K562 (cell line): ENCODE results near the gene BBOX1. TPM values are rescaled to one million over a fixed set of nuclear protein-coding genes. Genes with fewer than 3 reads are reported as not detected.

Experiments
- ATAC-seq: fragments of 200-7000 bp; cut with Tn5 transposase; 3 replicates; pipeline ENCODE4 v1.9.1; 2020; ENCODE audit warnings: moderate library complexity
- BruUV-seq: library from RNA; stranded (reverse); fragments of 400-500 nt; replicated peaks from 2 replicates; lab custom pipeline; 2021; lab: Mats Ljungman, UMichigan
- CTCF ChIA-PET: fragments of 300-600 bp; formaldehyde crosslinking; extraction: SDS; loops from one replicate; lab custom pipeline; 2021; ENCODE audit warnings: low intra/inter-chr PET ratio; lab: Yijun Ruan, JAX
- POLR2A ChIA-PET: fragments of 300-600, 350-650 bp; sonication (Branson Sonifier 250); formaldehyde crosslinking; extraction: SDS; loops from one replicate; lab custom pipeline; 2021; ENCODE audit warnings: antibody characterized with exemption, inconsistent platforms; lab: Yijun Ruan, JAX
- DNase-seq, 4 experiments: peaks; one replicate each; pipeline versions ENCODE4 v3.0.0 to v3.0.0-alpha.2; 2011 to 2018; ENCODE audit warnings: low spot score in 3 of 4, mixed read lengths in 3 of 4; ENCODE audit errors: extremely low read depth in 1 of 4
- FAIRE-seq: peaks from 2 replicates; lab custom pipeline; 2011; peaks lifted over from hg19 to GRCh38; lab: Jason Lieb, UNC
- H2AFZ ChIP-seq: 2 replicates; pipeline ENCODE4 v1.6.0; 2011; ENCODE audit warnings: low read depth, low read length, control low read depth, inconsistent platforms
- H3K27ac ChIP-seq: fragments of 200-600 bp; 3 replicates; pipeline ENCODE4 v1.8.0; 2011; ENCODE audit warnings: low read depth, mild to moderate bottlenecking, control low read depth, inconsistent platforms, low read length, moderate library complexity, mixed read lengths; ENCODE audit errors: extremely low read depth
- H3K27me3 ChIP-seq, 2 experiments: fragments of 300-600 bp in 1 of 2; 2 replicates in 1 of 2; 3 replicates in 1 of 2; pipeline versions ENCODE4 v1.6.0 to v1.8.0; 2011; ENCODE audit warnings: inconsistent platforms in 2 of 2, low read length in 2 of 2, mild to moderate bottlenecking in 1 of 2, mixed read lengths in 1 of 2, moderate library complexity in 1 of 2; ENCODE audit not compliant: control insufficient read depth in 2 of 2, insufficient read depth in 2 of 2
- H3K36me3 ChIP-seq: fragments of 300-600 bp; 3 replicates; pipeline ENCODE4 v1.8.0; 2011; ENCODE audit warnings: mild to moderate bottlenecking, low read length, inconsistent platforms; ENCODE audit not compliant: control insufficient read depth, insufficient read depth
- H3K4me1 ChIP-seq, 2 experiments: fragments of 200-600 bp in 1 of 2; replicated peaks in 1 of 2; 2 replicates in 1 of 2; 3 replicates in 1 of 2; pipeline versions ENCODE4 v1.5.1 to v1.8.0; 2011; ENCODE audit warnings: inconsistent platforms in 2 of 2, low read length in 2 of 2, mild to moderate bottlenecking in 1 of 2, mixed read lengths in 1 of 2, moderate library complexity in 1 of 2; ENCODE audit not compliant: control insufficient read depth in 2 of 2, insufficient read depth in 2 of 2
- H3K4me2 ChIP-seq: 2 replicates; pipeline ENCODE4 v1.6.1; 2011; ENCODE audit warnings: low read length, control low read depth, inconsistent platforms, mixed read lengths; ENCODE audit not compliant: insufficient read depth
- H3K4me3 ChIP-seq: fragments of 200-600 bp; sonication (generic), shearing (Covaris generic); 2 replicates; pipeline ENCODE4 v1.5.1; 2016; ENCODE audit warnings: control low read depth, inconsistent platforms
- H3K79me2 ChIP-seq: fragments of 200-600 bp; 3 replicates; pipeline ENCODE4 v1.8.0; 2011; ENCODE audit warnings: low read length, inconsistent platforms; ENCODE audit not compliant: control insufficient read depth, insufficient read depth
- H3K9ac ChIP-seq, 2 experiments: 2 replicates each; pipeline versions ENCODE4 v1.6.0 to v1.6.1; 2011; ENCODE audit warnings: low read depth in 2 of 2, low read length in 2 of 2, control low read depth in 1 of 2, inconsistent platforms in 1 of 2, mild to moderate bottlenecking in 1 of 2, mixed read lengths in 1 of 2; ENCODE audit not compliant: insufficient read depth in 1 of 2
- H3K9me1 ChIP-seq: one replicate; pipeline ENCODE4 v1.6.0; 2011; ENCODE audit warnings: inconsistent platforms, mild to moderate bottlenecking, low read length, moderate library complexity; ENCODE audit not compliant: control insufficient read depth, insufficient read depth
- H3K9me3 ChIP-seq: replicated peaks from 2 replicates; pipeline ENCODE4 v1.5.1; 2011; ENCODE audit warnings: low read depth, low read length, inconsistent platforms; ENCODE audit not compliant: control insufficient read depth, insufficient read depth
- H4K20me1 ChIP-seq: replicated peaks from 2 replicates; pipeline ENCODE4 v1.6.1; 2011; ENCODE audit warnings: low read length, inconsistent platforms, mixed read lengths; ENCODE audit not compliant: control insufficient read depth, insufficient read depth
- BRD9 ChIP-seq: fragments of 450-650 bp; IDR thresholded peaks from 2 replicates; pipeline ENCODE4 v1.6.1; 2018; ENCODE audit warnings: low read depth; ENCODE audit not compliant: partially characterized antibody
- HSF4 ChIP-seq: fragments of 250-450 bp; sonication (Bioruptor Pico); IDR thresholded peaks from 2 replicates; pipeline ENCODE4 v2.1.2; 2022; ENCODE audit warnings: mild to moderate bottlenecking, moderate library complexity, borderline replicate concordance
- TRIM24 ChIP-seq, 2 experiments: fragments of 450-650 bp; IDR thresholded peaks; 2 replicates each; pipeline ENCODE4 v1.6.1; 2016
- in situ Hi-C: fragments of 300-500 bp; cut with MboI; formaldehyde crosslinking; loops from 4 replicates; pipeline ENCODE4 v1.15.0; 2018; ENCODE audit warnings: inconsistent platforms, mixed read lengths
- intact Hi-C: fragments of 100-400 bp; cut with micrococcal nuclease; formaldehyde crosslinking; loops from 2 replicates; pipeline ENCODE4 v1.14.2; 2022
- polyA plus RNA-seq, 8 experiments: library from polyadenylated mRNA; depleted of rRNA in 4 of 8; stranded (reverse) in 5 of 8; unstranded in 3 of 8; fragments of >200 nt; fragmentation: Nextera tagmentation in 2 of 8; fragmentation: Illumina TruSeq in 1 of 8; extraction: Ambion mirVana in 2 of 8; extraction: Trizol in 1 of 8; gene quantifications; 2 replicates each; pipeline versions ENCODE4 v1.2.1 to v1.2.3, GENCODE V29; 2011 to 2014; ENCODE audit warnings: inconsistent platforms in 1 of 8, missing spikeins in 1 of 8
- total RNA-seq, 7 experiments: library from RNA; depleted of rRNA in 6 of 7; stranded (reverse); fragments of >200 nt in 6 of 7; fragmentation: Illumina TruSeq in 2 of 7; extraction: Trizol in 2 of 7; gene quantifications; 2 replicates each; pipeline versions ENCODE4 v1.2.1 to v1.2.3, GENCODE V29; 2011 to 2021; ENCODE audit warnings: low replicate concordance in 1 of 7
- TF ChIP-seq, protein P1 (sequence below): fragments of 250-450 bp; sonication (Bioruptor Pico); IDR thresholded peaks from 2 replicates; pipeline ENCODE4 v1.8.0; 2021; ENCODE audit warnings: borderline replicate concordance, mild to moderate bottlenecking, moderate library complexity; ENCODE audit not compliant: poor library complexity, severe bottlenecking
- TF ChIP-seq, protein P2 (sequence below): sonication (generic); formaldehyde crosslinking; IDR thresholded peaks from 2 replicates; pipeline ENCODE4 v1.8.0; 2022; ENCODE audit warnings: mild to moderate bottlenecking, missing genetic modification reagents, borderline replicate concordance
- TF ChIP-seq, protein P3 (sequence below): fragments of 200-600 bp; sonication (generic); IDR thresholded peaks from one replicate; pipeline ENCODE4 v1.6.1; 2012; ENCODE audit warnings: mild to moderate bottlenecking, low read depth, low read length, inconsistent platforms

The BBOX1 gene
- total and polyA plus RNA-seq, 9 of the 15 experiments (the other 6 are each of a cell fraction or from before 2014, with no cell fraction given), result not detected

DNA sequence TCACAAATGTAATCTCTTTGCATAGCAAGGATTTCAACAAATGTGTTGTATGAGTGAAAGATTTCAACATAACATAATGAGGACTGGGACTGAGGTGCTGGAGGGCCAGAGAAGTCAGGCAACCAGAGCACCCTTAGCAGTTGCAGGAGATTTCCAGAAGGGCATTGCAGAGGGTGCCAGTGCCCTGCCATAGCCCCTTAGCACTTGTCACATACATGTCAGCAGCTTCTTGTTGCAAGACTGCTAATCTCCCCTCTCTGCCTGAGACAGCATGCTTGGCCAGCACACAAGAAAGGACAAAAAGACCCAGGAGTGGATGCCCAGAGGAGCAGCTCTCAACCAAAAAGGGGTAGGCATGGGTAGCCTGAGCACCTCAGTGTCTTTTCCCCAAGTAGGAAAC is 43.2 kb downstream of the BBOX1 start:
- no peak overlapping the region for H3K4me2 ChIP-seq
- H3K9me3 ChIP-seq, result no peaks in the 10 kb centered on the region
- H3K4me1 ChIP-seq, result no peaks in the 10 kb centered on the region
- in situ Hi-C loops (no loop called here), intact Hi-C loops (no loop called here)
- no peak overlapping the region for H3K9ac ChIP-seq
- H3K79me2 ChIP-seq, result no peaks in the 10 kb centered on the region
- no peak overlapping the region for H3K4me3 ChIP-seq
- CTCF ChIA-PET, result no interaction called here
- H2AFZ ChIP-seq, result no peak overlapping the region
- H3K27me3 ChIP-seq, result no peaks in the 10 kb centered on the region
- no TSS peak for BruUV-seq
- H3K27ac ChIP-seq, result no peak overlapping the region
- POLR2A ChIA-PET, result no interaction called here
- ATAC-seq (no peak), DNase-seq (no peak), FAIRE-seq (no peak)
- H4K20me1 ChIP-seq, result no peaks in the 10 kb centered on the region
- no peaks in the 10 kb centered on the region for H3K9me1 ChIP-seq
- no peaks in the 10 kb centered on the region for H3K36me3 ChIP-seq
- TF ChIP-seq TRIM24 (IDR thresholded peaks at IDR 0.05) (no peak), BRD9 (no peak), HSF4 (no peak)
- TF ChIP-seq, protein P1, sequence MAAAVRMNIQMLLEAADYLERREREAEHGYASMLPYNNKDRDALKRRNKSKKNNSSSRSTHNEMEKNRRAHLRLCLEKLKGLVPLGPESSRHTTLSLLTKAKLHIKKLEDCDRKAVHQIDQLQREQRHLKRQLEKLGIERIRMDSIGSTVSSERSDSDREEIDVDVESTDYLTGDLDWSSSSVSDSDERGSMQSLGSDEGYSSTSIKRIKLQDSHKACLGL (CRISPR knock-in tag), result no peak
- TF ChIP-seq, protein P2, sequence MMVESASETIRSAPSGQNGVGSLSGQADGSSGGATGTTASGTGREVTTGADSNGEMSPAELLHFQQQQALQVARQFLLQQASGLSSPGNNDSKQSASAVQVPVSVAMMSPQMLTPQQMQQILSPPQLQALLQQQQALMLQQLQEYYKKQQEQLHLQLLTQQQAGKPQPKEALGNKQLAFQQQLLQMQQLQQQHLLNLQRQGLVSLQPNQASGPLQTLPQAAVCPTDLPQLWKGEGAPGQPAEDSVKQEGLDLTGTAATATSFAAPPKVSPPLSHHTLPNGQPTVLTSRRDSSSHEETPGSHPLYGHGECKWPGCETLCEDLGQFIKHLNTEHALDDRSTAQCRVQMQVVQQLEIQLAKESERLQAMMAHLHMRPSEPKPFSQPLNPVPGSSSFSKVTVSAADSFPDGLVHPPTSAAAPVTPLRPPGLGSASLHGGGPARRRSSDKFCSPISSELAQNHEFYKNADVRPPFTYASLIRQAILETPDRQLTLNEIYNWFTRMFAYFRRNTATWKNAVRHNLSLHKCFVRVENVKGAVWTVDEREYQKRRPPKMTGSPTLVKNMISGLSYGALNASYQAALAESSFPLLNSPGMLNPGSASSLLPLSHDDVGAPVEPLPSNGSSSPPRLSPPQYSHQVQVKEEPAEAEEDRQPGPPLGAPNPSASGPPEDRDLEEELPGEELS, result no peak
- TF ChIP-seq, protein P3, sequence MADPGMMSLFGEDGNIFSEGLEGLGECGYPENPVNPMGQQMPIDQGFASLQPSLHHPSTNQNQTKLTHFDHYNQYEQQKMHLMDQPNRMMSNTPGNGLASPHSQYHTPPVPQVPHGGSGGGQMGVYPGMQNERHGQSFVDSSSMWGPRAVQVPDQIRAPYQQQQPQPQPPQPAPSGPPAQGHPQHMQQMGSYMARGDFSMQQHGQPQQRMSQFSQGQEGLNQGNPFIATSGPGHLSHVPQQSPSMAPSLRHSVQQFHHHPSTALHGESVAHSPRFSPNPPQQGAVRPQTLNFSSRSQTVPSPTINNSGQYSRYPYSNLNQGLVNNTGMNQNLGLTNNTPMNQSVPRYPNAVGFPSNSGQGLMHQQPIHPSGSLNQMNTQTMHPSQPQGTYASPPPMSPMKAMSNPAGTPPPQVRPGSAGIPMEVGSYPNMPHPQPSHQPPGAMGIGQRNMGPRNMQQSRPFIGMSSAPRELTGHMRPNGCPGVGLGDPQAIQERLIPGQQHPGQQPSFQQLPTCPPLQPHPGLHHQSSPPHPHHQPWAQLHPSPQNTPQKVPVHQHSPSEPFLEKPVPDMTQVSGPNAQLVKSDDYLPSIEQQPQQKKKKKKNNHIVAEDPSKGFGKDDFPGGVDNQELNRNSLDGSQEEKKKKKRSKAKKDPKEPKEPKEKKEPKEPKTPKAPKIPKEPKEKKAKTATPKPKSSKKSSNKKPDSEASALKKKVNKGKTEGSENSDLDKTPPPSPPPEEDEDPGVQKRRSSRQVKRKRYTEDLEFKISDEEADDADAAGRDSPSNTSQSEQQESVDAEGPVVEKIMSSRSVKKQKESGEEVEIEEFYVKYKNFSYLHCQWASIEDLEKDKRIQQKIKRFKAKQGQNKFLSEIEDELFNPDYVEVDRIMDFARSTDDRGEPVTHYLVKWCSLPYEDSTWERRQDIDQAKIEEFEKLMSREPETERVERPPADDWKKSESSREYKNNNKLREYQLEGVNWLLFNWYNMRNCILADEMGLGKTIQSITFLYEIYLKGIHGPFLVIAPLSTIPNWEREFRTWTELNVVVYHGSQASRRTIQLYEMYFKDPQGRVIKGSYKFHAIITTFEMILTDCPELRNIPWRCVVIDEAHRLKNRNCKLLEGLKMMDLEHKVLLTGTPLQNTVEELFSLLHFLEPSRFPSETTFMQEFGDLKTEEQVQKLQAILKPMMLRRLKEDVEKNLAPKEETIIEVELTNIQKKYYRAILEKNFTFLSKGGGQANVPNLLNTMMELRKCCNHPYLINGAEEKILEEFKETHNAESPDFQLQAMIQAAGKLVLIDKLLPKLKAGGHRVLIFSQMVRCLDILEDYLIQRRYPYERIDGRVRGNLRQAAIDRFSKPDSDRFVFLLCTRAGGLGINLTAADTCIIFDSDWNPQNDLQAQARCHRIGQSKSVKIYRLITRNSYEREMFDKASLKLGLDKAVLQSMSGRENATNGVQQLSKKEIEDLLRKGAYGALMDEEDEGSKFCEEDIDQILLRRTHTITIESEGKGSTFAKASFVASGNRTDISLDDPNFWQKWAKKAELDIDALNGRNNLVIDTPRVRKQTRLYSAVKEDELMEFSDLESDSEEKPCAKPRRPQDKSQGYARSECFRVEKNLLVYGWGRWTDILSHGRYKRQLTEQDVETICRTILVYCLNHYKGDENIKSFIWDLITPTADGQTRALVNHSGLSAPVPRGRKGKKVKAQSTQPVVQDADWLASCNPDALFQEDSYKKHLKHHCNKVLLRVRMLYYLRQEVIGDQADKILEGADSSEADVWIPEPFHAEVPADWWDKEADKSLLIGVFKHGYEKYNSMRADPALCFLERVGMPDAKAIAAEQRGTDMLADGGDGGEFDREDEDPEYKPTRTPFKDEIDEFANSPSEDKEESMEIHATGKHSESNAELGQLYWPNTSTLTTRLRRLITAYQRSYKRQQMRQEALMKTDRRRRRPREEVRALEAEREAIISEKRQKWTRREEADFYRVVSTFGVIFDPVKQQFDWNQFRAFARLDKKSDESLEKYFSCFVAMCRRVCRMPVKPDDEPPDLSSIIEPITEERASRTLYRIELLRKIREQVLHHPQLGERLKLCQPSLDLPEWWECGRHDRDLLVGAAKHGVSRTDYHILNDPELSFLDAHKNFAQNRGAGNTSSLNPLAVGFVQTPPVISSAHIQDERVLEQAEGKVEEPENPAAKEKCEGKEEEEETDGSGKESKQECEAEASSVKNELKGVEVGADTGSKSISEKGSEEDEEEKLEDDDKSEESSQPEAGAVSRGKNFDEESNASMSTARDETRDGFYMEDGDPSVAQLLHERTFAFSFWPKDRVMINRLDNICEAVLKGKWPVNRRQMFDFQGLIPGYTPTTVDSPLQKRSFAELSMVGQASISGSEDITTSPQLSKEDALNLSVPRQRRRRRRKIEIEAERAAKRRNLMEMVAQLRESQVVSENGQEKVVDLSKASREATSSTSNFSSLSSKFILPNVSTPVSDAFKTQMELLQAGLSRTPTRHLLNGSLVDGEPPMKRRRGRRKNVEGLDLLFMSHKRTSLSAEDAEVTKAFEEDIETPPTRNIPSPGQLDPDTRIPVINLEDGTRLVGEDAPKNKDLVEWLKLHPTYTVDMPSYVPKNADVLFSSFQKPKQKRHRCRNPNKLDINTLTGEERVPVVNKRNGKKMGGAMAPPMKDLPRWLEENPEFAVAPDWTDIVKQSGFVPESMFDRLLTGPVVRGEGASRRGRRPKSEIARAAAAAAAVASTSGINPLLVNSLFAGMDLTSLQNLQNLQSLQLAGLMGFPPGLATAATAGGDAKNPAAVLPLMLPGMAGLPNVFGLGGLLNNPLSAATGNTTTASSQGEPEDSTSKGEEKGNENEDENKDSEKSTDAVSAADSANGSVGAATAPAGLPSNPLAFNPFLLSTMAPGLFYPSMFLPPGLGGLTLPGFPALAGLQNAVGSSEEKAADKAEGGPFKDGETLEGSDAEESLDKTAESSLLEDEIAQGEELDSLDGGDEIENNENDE, result no peak
